ENCODE results near the gene RBM27.
A peak's percentile ranks its signal among the peaks of the same experiment; 100 is the strongest.
"Not testable (repeated sequence)": the region's sequence is repeated elsewhere in the genome, so short reads cannot be mapped to it uniquely, and the experiment has no call there.

The RBM27 gene

GRCh38 chr5:146203011-146203871 is at the start of gene RBM27:
TSS of gene RBM27 (plus strand) at chr5:146203605. CDS start at chr5:146203766, 161 bp downstream.
- DNase-seq = peak; percentile 98

- DNase-seq = no peak
Observed at GRCh38 chr5:146158255-146158654, 45.1 kb upstream of the RBM27 start.

GRCh38 chr5:146164382-146164781 is 39.0 kb upstream of the RBM27 start:
- no peak for DNase-seq

GRCh38 chr5:146165460-146165859 is 37.9 kb upstream of the RBM27 start:
- DNase-seq = no peak

GRCh38 chr5:146165903-146166302 is 37.5 kb upstream of the RBM27 start:
- DNase-seq = no peak

GRCh38 chr5:146169076-146169475 is 34.3 kb upstream of the RBM27 start:
- no peak for DNase-seq

GRCh38 chr5:146173049-146173448 is 30.4 kb upstream of the RBM27 start:
- DNase-seq = not testable (repeated sequence)

GRCh38 chr5:146173597-146173996 is 29.8 kb upstream of the RBM27 start:
- no peak for DNase-seq

GRCh38 chr5:146176805-146177204 is 26.6 kb upstream of the RBM27 start:
- DNase-seq = no peak

GRCh38 chr5:146179696-146180095 is 23.7 kb upstream of the RBM27 start:
- no peak for DNase-seq

- DNase-seq = not testable (repeated sequence)
Observed at GRCh38 chr5:146183403-146183802, 20.0 kb upstream of the RBM27 start.

- DNase-seq = no peak
Observed at GRCh38 chr5:146185161-146185560, 18.2 kb upstream of the RBM27 start.

- DNase-seq = no peak
Observed at GRCh38 chr5:146188358-146188757, 15.0 kb upstream of the RBM27 start.

- DNase-seq = no peak
Observed at GRCh38 chr5:146192571-146193043, 10.8 kb upstream of the RBM27 start.

- DNase-seq = no peak
Observed at GRCh38 chr5:146193285-146193684, 10.1 kb upstream of the RBM27 start.

GRCh38 chr5:146194997-146195396 is 8.4 kb upstream of the RBM27 start:
- not testable (repeated sequence) for DNase-seq

GRCh38 chr5:146196459-146197048 is 6.9 kb upstream of the RBM27 start:
- no peak for DNase-seq

- DNase-seq = no peak
Observed at GRCh38 chr5:146199176-146199815, 4.1 kb upstream of the RBM27 start.

- DNase-seq = not testable (repeated sequence)
Observed at GRCh38 chr5:146201795-146202194, 1.6 kb upstream of the RBM27 start.

- DNase-seq = no peak
Observed at GRCh38 chr5:146203872-146204192, 427 bp downstream of the RBM27 start.

- no peak for DNase-seq
Observed at GRCh38 chr5:146205499-146206202, 2.2 kb downstream of the RBM27 start.

- DNase-seq = no peak
Observed at GRCh38 chr5:146206257-146206656, 2.9 kb downstream of the RBM27 start.

GRCh38 chr5:146208916-146209522 is 5.6 kb downstream of the RBM27 start:
- DNase-seq = no peak

Data from CD4-positive, alpha-beta T cell treated with Interleukin-12 subunit alpha and Interleukin-12 subunit beta, for 1 hour (primary cell).